ENCODE data around the gene TNRC18. TPM values are rescaled to one million over a fixed set of nuclear protein-coding genes. Genes with fewer than 3 reads are reported as not detected.
"Not testable (repeated sequence)": the region's sequence is repeated elsewhere in the genome, so short reads cannot be mapped to it uniquely, and the experiment has no call there.

Gene TNRC18
- total RNA-seq, 1 donor from 2014 or later: 91.8 TPM

DNA sequence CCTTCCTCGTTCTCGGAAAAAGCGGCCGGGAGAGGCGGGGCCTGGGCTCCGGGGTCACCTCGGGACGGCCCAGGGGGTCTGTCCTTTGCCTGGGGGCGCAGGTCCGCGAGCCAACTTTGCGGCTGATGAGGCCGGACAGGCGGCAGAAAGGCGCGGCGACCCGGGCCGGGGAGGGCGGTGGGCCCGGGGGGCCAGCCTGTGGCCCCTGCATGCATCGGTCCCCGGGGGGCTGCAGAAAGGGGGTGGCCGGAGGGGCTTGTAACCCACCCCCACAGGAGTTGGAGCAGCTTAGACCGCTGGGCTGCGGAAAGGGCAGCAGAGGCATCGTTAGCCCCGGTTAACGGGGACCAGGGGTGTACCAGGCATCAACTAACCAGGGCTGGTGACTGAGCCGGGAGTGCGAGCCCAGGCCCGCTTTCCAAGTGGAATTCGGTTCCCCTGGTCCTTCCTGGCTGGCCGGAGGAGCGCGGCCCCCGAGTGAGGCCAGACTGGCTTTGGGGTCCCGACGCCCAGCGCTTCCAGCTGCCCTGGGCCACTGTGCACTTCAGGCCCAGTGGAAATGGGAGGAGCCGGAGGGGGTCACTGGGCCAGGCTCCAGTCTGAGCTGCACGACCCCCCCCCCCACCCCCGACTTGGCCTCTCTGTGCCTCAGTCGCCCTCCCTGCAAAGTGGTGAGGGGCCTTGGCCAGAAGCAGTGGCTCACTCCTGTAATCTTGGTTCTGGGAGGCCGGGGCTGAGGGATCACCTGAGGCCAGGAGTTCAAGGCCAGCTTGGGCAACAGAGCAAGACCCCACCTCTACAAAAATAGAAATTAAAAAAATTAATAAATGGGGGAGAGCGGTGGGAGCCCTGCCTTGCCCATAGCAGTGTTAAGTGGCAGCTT lies 140.0 kb downstream of the TNRC18 start:
- Mint-ChIP-seq H3K27ac (ENCODE audit: unreplicated experiment) (no peak overlapping the region), H3K4me3 (ENCODE audit: unreplicated experiment) (no peak overlapping the region), H3K36me3 (ENCODE audit: low read depth, unreplicated experiment) (no peaks in the 10 kb centered on the region), H3K4me1 (ENCODE audit: unreplicated experiment) (no peaks in the 10 kb centered on the region), H3K9me3 (ENCODE audit: unreplicated experiment) (no peaks in the 10 kb centered on the region), H3K27me3 (ENCODE audit: unreplicated experiment) (peaks cover 7% of the 10 kb centered on the region)
- TF ChIP-seq, protein P1, sequence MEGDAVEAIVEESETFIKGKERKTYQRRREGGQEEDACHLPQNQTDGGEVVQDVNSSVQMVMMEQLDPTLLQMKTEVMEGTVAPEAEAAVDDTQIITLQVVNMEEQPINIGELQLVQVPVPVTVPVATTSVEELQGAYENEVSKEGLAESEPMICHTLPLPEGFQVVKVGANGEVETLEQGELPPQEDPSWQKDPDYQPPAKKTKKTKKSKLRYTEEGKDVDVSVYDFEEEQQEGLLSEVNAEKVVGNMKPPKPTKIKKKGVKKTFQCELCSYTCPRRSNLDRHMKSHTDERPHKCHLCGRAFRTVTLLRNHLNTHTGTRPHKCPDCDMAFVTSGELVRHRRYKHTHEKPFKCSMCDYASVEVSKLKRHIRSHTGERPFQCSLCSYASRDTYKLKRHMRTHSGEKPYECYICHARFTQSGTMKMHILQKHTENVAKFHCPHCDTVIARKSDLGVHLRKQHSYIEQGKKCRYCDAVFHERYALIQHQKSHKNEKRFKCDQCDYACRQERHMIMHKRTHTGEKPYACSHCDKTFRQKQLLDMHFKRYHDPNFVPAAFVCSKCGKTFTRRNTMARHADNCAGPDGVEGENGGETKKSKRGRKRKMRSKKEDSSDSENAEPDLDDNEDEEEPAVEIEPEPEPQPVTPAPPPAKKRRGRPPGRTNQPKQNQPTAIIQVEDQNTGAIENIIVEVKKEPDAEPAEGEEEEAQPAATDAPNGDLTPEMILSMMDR (IDR thresholded peaks at IDR 0.05; ENCODE audit: unreplicated experiment): no peak
- no peak for DNase-seq (ENCODE audit: low spot score)

DNA sequence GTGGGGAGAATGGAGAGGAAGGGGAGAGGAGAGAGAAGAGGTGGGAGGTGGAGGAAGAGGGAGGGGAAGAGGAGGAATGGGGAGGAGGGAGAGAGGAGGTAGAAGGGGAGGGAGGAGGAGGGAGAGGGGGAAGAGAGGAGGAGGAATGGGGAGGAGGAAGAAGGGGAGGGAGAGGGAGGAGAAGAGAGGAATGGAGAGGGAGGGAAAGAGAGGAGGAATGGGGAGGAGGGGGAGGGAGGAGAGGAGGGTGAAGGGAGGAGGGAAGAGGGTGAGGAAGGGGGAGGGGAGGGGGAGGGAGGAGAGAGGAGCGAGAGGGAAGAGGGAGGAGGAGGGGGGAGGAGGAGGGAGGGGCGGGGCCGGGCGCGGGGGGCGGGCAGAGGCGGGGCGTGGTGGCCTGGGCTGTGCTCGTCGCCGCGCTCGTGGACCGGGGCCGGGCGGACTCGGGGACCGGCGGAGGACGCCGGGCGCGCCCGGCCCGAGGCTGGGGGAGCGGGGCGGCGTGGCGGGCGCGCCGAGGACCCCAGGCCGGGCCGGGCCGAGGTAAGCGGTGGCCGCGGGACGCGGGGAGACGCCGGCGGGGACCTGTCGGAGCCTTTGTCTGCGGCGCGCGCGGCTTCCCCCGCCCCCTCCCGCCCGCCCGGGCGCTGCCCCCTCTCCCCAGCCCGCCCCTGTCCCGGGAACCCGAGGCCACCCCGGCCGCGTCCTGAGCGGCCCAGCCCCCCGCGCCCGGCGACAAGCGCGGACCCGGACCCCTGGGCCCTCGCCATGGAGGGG lies 140.9 kb downstream of the TNRC18 start, which contains the start of gene SLC29A4:
Gene SLC29A4, plus strand, starts transcription at position 401 of the 774 bp plus-strand sequence. CDS start 4,874 bp downstream, outside the sequence.
- no peaks in the 10 kb centered on the region for H3K4me1 Mint-ChIP-seq (ENCODE audit: unreplicated experiment)
- H3K9me3 Mint-ChIP-seq (ENCODE audit: unreplicated experiment): no peaks in the 10 kb centered on the region
- peaks cover 8% of the 10 kb centered on the region for H3K27me3 Mint-ChIP-seq (ENCODE audit: unreplicated experiment)
- DNase-seq (ENCODE audit: low spot score): no peak
- TF ChIP-seq, protein P1 (IDR thresholded peaks at IDR 0.05; ENCODE audit: unreplicated experiment): no peak
- no peaks in the 10 kb centered on the region for H3K36me3 Mint-ChIP-seq (ENCODE audit: low read depth, unreplicated experiment)
- no peak within 1 kb of the TSS for H3K4me3 Mint-ChIP-seq (ENCODE audit: unreplicated experiment)
- no peak within 1 kb of the TSS for H3K27ac Mint-ChIP-seq (ENCODE audit: unreplicated experiment)

DNA sequence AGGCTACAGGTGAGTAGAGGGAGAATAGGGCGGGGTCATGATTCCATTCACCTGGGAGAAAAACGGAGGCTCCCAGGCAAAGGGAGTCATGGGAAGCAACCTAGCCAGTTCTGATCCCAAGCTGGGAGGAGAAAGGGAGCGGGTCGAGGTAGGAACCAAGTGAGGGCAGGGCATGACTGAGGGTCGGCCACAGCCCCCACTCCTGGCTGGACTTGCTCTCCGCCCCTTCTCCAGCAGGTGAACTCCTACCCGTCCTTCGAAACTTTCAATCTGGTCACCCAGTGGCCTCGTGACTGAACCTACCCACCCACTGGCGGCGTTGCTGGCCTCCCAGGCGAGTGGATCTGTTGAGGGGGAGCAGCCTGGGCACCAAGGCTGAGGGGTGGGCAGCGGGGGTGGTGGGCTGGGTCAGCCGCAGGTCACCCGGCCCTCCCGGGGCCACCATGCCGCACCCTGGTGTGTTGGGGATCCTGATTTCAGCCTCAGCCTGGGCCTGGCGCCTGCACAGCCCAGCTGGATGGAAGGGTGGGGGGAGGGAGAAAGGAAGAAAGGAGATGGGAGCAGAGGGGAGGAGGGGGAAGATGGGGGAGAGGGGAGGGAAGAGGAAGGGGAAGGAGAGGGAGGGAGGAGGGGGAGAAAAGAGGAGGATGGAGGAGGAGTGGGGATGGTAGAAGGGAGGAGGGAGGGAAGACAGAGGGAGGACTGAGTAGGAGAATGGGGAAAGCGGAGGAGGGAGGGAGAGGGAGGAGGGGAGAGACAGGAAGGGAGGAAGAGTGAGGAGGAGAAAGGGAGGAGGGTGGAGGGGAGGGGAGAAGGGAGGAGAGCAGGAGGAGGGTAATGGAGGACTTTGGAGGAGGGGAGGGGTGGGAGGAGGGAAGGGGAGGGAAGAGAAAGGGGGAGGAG lies 141.8 kb downstream of the TNRC18 start:
- not testable (repeated sequence) for H3K27ac Mint-ChIP-seq (ENCODE audit: unreplicated experiment); H3K4me3 Mint-ChIP-seq (ENCODE audit: unreplicated experiment); H3K27me3 Mint-ChIP-seq (ENCODE audit: unreplicated experiment); H3K4me1 Mint-ChIP-seq (ENCODE audit: unreplicated experiment); H3K36me3 Mint-ChIP-seq (ENCODE audit: low read depth, unreplicated experiment); DNase-seq (ENCODE audit: low spot score); H3K9me3 Mint-ChIP-seq (ENCODE audit: unreplicated experiment)

DNA sequence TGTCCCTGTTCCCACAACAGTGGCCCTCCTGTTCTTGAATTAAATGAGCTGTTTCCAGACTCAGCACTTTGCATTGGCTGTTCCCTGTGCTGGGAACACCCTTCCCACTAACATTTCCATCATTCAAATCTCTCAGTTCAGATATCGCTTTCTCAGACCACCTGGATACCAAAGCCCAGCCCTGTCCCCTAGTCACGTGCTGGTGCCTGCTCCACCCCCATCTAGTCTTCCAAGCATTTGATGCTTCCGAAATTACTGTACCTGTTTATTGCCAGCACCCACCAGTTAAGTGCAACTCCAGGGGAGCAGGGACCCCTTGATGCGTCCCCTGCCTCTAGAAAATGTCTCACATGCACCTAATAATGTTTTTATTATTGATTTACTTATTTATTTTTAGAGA lies 143.9 kb downstream of the TNRC18 start:
- no peak overlapping the region for H3K4me3 Mint-ChIP-seq (ENCODE audit: unreplicated experiment)
- H3K4me1 Mint-ChIP-seq (ENCODE audit: unreplicated experiment): no peaks in the 10 kb centered on the region
- no peaks in the 10 kb centered on the region for H3K9me3 Mint-ChIP-seq (ENCODE audit: unreplicated experiment)
- TF ChIP-seq, protein P1 (IDR thresholded peaks at IDR 0.05; ENCODE audit: unreplicated experiment): no peak
- no peak for DNase-seq (ENCODE audit: low spot score)
- peaks cover 8% of the 10 kb centered on the region for H3K27me3 Mint-ChIP-seq (ENCODE audit: unreplicated experiment)
- H3K27ac Mint-ChIP-seq (ENCODE audit: unreplicated experiment): no peak overlapping the region
- no peaks in the 10 kb centered on the region for H3K36me3 Mint-ChIP-seq (ENCODE audit: low read depth, unreplicated experiment)

DNA sequence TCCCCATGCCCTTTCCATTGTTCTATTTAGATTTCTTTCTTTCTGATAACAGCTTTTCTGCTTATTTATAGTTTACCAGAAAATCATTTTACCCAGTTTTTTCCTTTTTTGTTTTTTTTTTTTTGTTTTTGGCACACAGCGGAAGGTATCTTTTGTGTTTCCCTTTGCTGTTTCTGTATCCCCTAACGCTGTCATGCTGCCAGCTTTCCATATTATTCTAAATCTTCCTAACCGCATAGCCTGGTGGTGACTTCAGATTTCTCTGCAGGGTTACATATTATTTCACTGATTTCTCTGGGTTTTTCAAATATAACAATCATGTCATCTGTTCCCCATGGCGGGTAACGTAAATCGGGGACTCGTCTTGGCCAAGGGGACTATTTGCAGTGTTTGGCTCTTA lies 144.9 kb downstream of the TNRC18 start:
- DNase-seq (ENCODE audit: low spot score): no peak
- TF ChIP-seq, protein P1 (IDR thresholded peaks at IDR 0.05; ENCODE audit: unreplicated experiment): no peak
- no peaks in the 10 kb centered on the region for H3K36me3 Mint-ChIP-seq (ENCODE audit: low read depth, unreplicated experiment)

More for the DNA sequence above, 144.9 kb downstream of the TNRC18 start:
- Mint-ChIP-seq H3K27ac (ENCODE audit: unreplicated experiment) (no peak overlapping the region), H3K27me3 (ENCODE audit: unreplicated experiment) (peaks cover 8% of the 10 kb centered on the region), H3K4me3 (ENCODE audit: unreplicated experiment) (no peak overlapping the region), H3K9me3 (ENCODE audit: unreplicated experiment) (no peaks in the 10 kb centered on the region), H3K4me1 (ENCODE audit: unreplicated experiment) (no peaks in the 10 kb centered on the region)
